MM.1S (cell line): Measurements from ENCODE around the gene IL1F10.

Experiments used
- DNase-seq: peaks from one replicate; pipeline ENCODE4 v3.0.0-alpha.2; 2015
- H2AFZ ChIP-seq: fragments of 300-600 bp; sonication (generic); 2 replicates; pipeline ENCODE4 v1.6.0; 2016; ENCODE audit warnings: antibody characterized with exemption, low read length
- H3F3A ChIP-seq: fragments of 300-600 bp; sonication (generic); 2 replicates; pipeline ENCODE4 v1.6.1; 2016; ENCODE audit warnings: mild to moderate bottlenecking, antibody characterized with exemption, low read length, moderate library complexity, mixed read lengths; ENCODE audit not compliant: insufficient read depth
- H3K27ac ChIP-seq: fragments of 300-600 bp; sonication (generic); 2 replicates; pipeline ENCODE4 v1.5.1; 2016; ENCODE audit warnings: mild to moderate bottlenecking, low read length
- H3K27me3 ChIP-seq: fragments of 300-600 bp; sonication (generic); replicated peaks from 2 replicates; pipeline ENCODE4 v1.6.0; 2016; ENCODE audit warnings: low read length; ENCODE audit not compliant: insufficient read depth
- H3K36me3 ChIP-seq: fragments of 300-600 bp; sonication (generic); replicated peaks from 2 replicates; pipeline ENCODE4 v1.6.1; 2016; ENCODE audit warnings: mild to moderate bottlenecking, low read length, mixed read lengths; ENCODE audit not compliant: insufficient read depth
- H3K4me1 ChIP-seq: fragments of 300-600 bp; sonication (generic); 2 replicates; pipeline ENCODE4 v1.6.1; 2016; ENCODE audit warnings: low read length, mixed read lengths
- H3K4me2 ChIP-seq: fragments of 300-600 bp; sonication (generic); 2 replicates; pipeline ENCODE4 v1.6.0; 2016; ENCODE audit warnings: low read depth, low read length
- H3K4me3 ChIP-seq: fragments of 300-600 bp; sonication (generic); 2 replicates; pipeline ENCODE4 v1.5.1; 2016; ENCODE audit warnings: low read length, mixed read lengths
- H3K79me2 ChIP-seq: fragments of 300-600 bp; sonication (generic); 2 replicates; pipeline ENCODE4 v1.6.1; 2016; ENCODE audit warnings: mixed run types, low read length, mixed read lengths
- H3K9ac ChIP-seq: fragments of 300-600 bp; sonication (generic); 2 replicates; pipeline ENCODE4 v1.6.1; 2016; ENCODE audit warnings: low read length, mixed read lengths
- H3K9me2 ChIP-seq: fragments of 300-600 bp; sonication (generic); replicated peaks from 2 replicates; pipeline ENCODE4 v1.6.1; 2016; ENCODE audit warnings: mild to moderate bottlenecking, low read length, mixed read lengths; ENCODE audit not compliant: insufficient read depth
- H3K9me3 ChIP-seq: fragments of 300-600 bp; sonication (generic); replicated peaks from 2 replicates; pipeline ENCODE4 v1.6.1; 2016; ENCODE audit warnings: mild to moderate bottlenecking, low read length, mixed read lengths; ENCODE audit not compliant: insufficient read depth
- H4K20me1 ChIP-seq: fragments of 300-600 bp; sonication (generic); 2 replicates; pipeline ENCODE4 v1.6.1; 2016; ENCODE audit warnings: mild to moderate bottlenecking, low read length, moderate library complexity, mixed read lengths; ENCODE audit not compliant: insufficient read depth
- CTCF ChIP-seq: fragments of 300-600 bp; sonication (generic); IDR thresholded peaks from 2 replicates; pipeline ENCODE4 v1.5.1; 2016; ENCODE audit warnings: antibody characterized with exemption, low read length, mixed read lengths
- EZH2 ChIP-seq: fragments of 300-600 bp; sonication (generic); optimal IDR thresholded peaks from 2 replicates; pipeline ENCODE3; 2017; ENCODE audit warnings: low read depth, mild to moderate bottlenecking, antibody characterized with exemption, low read length, mixed read lengths
- EZH2phosphoT487 ChIP-seq: fragments of 300-600 bp; sonication (generic); IDR thresholded peaks from 2 replicates; pipeline ENCODE4 v1.6.1; 2018; ENCODE audit warnings: antibody characterized with exemption, low read length

IL1F10 gene

GRCh38 chr2:113118263-113118657, 50.5 kb downstream of the IL1F10 start:
- no peak overlapping the region for H2AFZ ChIP-seq
- TF ChIP-seq CTCF = no peak
- no peak for TF ChIP-seq EZH2
- no peak for TF ChIP-seq EZH2phosphoT487
- no peak overlapping the region for H3K4me2 ChIP-seq
- H3F3A ChIP-seq = no peaks in the 10 kb centered on the region
- no peaks in the 10 kb centered on the region for H3K27me3 ChIP-seq
- H3K4me3 ChIP-seq = no peak overlapping the region
- H3K4me1 ChIP-seq = 0 out of 2 replicates have a peak, but pooled peaks cover 2% of the 10 kb centered on the region
- no peaks in the 10 kb centered on the region for H4K20me1 ChIP-seq
- H3K9me3 ChIP-seq = no peaks in the 10 kb centered on the region
- H3K79me2 ChIP-seq = no peaks in the 10 kb centered on the region
- no peak for DNase-seq
- no peak overlapping the region for H3K27ac ChIP-seq
- H3K36me3 ChIP-seq = no peaks in the 10 kb centered on the region
- no peak overlapping the region for H3K9ac ChIP-seq
- no peaks in the 10 kb centered on the region for H3K9me2 ChIP-seq

GRCh38 chr2:113119111-113119510, 51.3 kb downstream of the IL1F10 start:
- no peaks in the 10 kb centered on the region for H3K27me3 ChIP-seq
- no peak overlapping the region for H3K4me2 ChIP-seq
- no peaks in the 10 kb centered on the region for H3K36me3 ChIP-seq
- peaks cover 11% of the 10 kb centered on the region for H3K4me1 ChIP-seq
- H3F3A ChIP-seq = peaks cover 2% of the 10 kb centered on the region; the same call in 1 of the 2 replicates
- no peaks in the 10 kb centered on the region for H3K9me3 ChIP-seq
- H3K27ac ChIP-seq = no peak overlapping the region
- no peaks in the 10 kb centered on the region for H3K9me2 ChIP-seq
- TF ChIP-seq EZH2 = no peak
- no peak for TF ChIP-seq EZH2phosphoT487
- TF ChIP-seq CTCF = no peak
- H4K20me1 ChIP-seq = no peaks in the 10 kb centered on the region
- no peak for DNase-seq
- H2AFZ ChIP-seq = no peak overlapping the region
- H3K9ac ChIP-seq = no peak overlapping the region
- no peak overlapping the region for H3K4me3 ChIP-seq
- H3K79me2 ChIP-seq = no peaks in the 10 kb centered on the region

- H3K36me3 ChIP-seq = no peaks in the 10 kb centered on the region
- no peak overlapping the region for H2AFZ ChIP-seq
- H3K9me3 ChIP-seq = no peaks in the 10 kb centered on the region
- no peak overlapping the region for H3K4me2 ChIP-seq
- DNase-seq = no peak
- H3F3A ChIP-seq = peaks cover 5% of the 10 kb centered on the region; the same call in 1 of the 2 replicates
- no peaks in the 10 kb centered on the region for H3K9me2 ChIP-seq
- no peak overlapping the region for H3K27ac ChIP-seq
- no peak overlapping the region for H3K4me3 ChIP-seq
- H3K4me1 ChIP-seq = peaks cover 23% of the 10 kb centered on the region
- no peaks in the 10 kb centered on the region for H3K27me3 ChIP-seq
- H4K20me1 ChIP-seq = no peaks in the 10 kb centered on the region
- no peak overlapping the region for H3K9ac ChIP-seq
- H3K79me2 ChIP-seq = no peaks in the 10 kb centered on the region
- no peak for TF ChIP-seq EZH2
- no peak for TF ChIP-seq EZH2phosphoT487
- no peak for TF ChIP-seq CTCF
These were observed 53.1 kb downstream of the IL1F10 start for GRCh38 chr2:113120861-113121260.
